ENCODE measurements around the gene NPR3.

- TF ChIP-seq CTCF (IDR thresholded peaks at IDR 0.05) (no peak), POLR2A (IDR thresholded peaks at IDR 0.05) (no peak)
Measured at GRCh38 chr5:32828492-32828891, 117.4 kb downstream of the NPR3 start.
